T-cell (primary cell): Measurements from ENCODE around the gene PRAMEF17. TPM values are rescaled to one million over a fixed set of nuclear protein-coding genes. Genes with fewer than 3 reads are reported as not detected.
"Not testable (repeated sequence)": the region's sequence is repeated elsewhere in the genome, so short reads cannot be mapped to it uniquely, and the experiment has no call there.

Experiments used
- ATAC-seq, 4 experiments: fragments of 200-7000 bp in 3 of 4; fragments of 150-1000 bp in 1 of 4; cut with Tn5 transposase; replicated peaks in 1 of 4; 1 replicate in 3 of 4; 2 replicates in 1 of 4; pipeline ENCODE4 v1.10.0; 2021; ENCODE audit warnings: moderate library complexity in 3 of 4, mild to moderate bottlenecking in 2 of 4, moderate number of reproducible peaks in 1 of 4
- CTCF ChIA-PET, 2 donors: fragments of 300-600 bp; sonication (Branson Sonifier 250); formaldehyde crosslinking; loops; one replicate each; lab custom pipeline; 2022; ENCODE audit warnings: antibody characterized with exemption in 2 of 2; lab: Charles Lee
- POLR2A ChIA-PET, 2 donors: fragments of 300-600 bp; sonication (Branson Sonifier 250); formaldehyde crosslinking; loops; one replicate each; lab custom pipeline; 2022; ENCODE audit warnings: antibody characterized with exemption in 2 of 2; lab: Charles Lee
- DNase-seq, 35 experiments: peaks; one replicate each; pipeline versions ENCODE4 v3.0.0 to v3.0.0-alpha.2; 2013 to 2023
- H3K27ac ChIP-seq: one replicate; pipeline ENCODE4 v1.5.1; 2013; ENCODE audit warnings: low read length
- H3K27me3 ChIP-seq, 2 experiments: replicated peaks in 1 of 2; 1 replicate in 1 of 2; 2 replicates in 1 of 2; pipeline versions ENCODE4 v1.6.1 to v1.7.0; 2013; ENCODE audit warnings: low read length in 1 of 2, mixed read lengths in 1 of 2; ENCODE audit not compliant: control insufficient read depth in 2 of 2, insufficient read depth in 2 of 2; ENCODE audit errors: extremely low read depth in 1 of 2
- H3K36me3 ChIP-seq, 2 donors: 1 replicate in 1 of 2; 2 replicates in 1 of 2; pipeline versions ENCODE4 v1.6.1 to v1.7.0; 2013; ENCODE audit warnings: low read length in 1 of 2; ENCODE audit not compliant: control insufficient read depth in 2 of 2, insufficient read depth in 1 of 2; ENCODE audit errors: extremely low read depth in 1 of 2
- H3K4me1 ChIP-seq, 2 experiments: 1 replicate in 1 of 2; 2 replicates in 1 of 2; pipeline versions ENCODE4 v1.6.1 to v1.7.0; 2013; ENCODE audit warnings: low read length in 2 of 2, mixed read lengths in 1 of 2; ENCODE audit not compliant: insufficient read depth in 2 of 2, control insufficient read depth in 1 of 2; ENCODE audit errors: extremely low read depth in 1 of 2
- H3K4me3 ChIP-seq, 2 donors: 1 replicate in 1 of 2; 2 replicates in 1 of 2; pipeline versions ENCODE4 v1.5.1 to v1.7.0; 2013; ENCODE audit warnings: mild to moderate bottlenecking in 2 of 2, low read length in 1 of 2, moderate library complexity in 1 of 2; ENCODE audit not compliant: control insufficient read depth in 1 of 2; ENCODE audit errors: extremely low read depth in 1 of 2
- H3K9me3 ChIP-seq: 2 replicates; pipeline ENCODE4 v1.7.0; 2013
- H3K27ac Mint-ChIP-seq, 2 donors: one replicate each; pipeline ENCODE4 v1.8.0; 2020 to 2021; ENCODE audit warnings: mild to moderate bottlenecking in 2 of 2, mixed read lengths in 2 of 2
- H3K27me3 Mint-ChIP-seq, 2 donors: one replicate each; pipeline ENCODE4 v1.8.0; 2021 to 2022; ENCODE audit warnings: mixed read lengths in 2 of 2
- H3K36me3 Mint-ChIP-seq: one replicate; pipeline ENCODE4 v1.8.0; 2021; ENCODE audit warnings: mixed read lengths
- H3K4me1 Mint-ChIP-seq, 3 donors: one replicate each; pipeline ENCODE4 v1.8.0; 2020 to 2022; ENCODE audit warnings: mixed read lengths in 3 of 3, mild to moderate bottlenecking in 1 of 3
- H3K4me3 Mint-ChIP-seq, 3 donors: one replicate each; pipeline ENCODE4 v1.8.0; 2020 to 2022; ENCODE audit warnings: mild to moderate bottlenecking in 3 of 3, mixed read lengths in 3 of 3, moderate library complexity in 3 of 3
- H3K9me3 Mint-ChIP-seq, 3 donors: one replicate each; pipeline ENCODE4 v1.8.0; 2020 to 2022; ENCODE audit warnings: mixed read lengths in 3 of 3
- WGBS: methylation state at CpG from one replicate; pipeline ENCODE4 v1.1.5; 2013; ENCODE audit warnings: missing lambda C conversion rate; ENCODE audit not compliant: insufficient coverage; 5-methylcytosine and 5-hydroxymethylcytosine counted together
- total RNA-seq, 35 experiments: library from RNA in 6 of 35; stranded (reverse) in 6 of 35; fragments of 120-200 nt in 1 of 35; gene quantifications; one replicate each; pipeline versions ENCODE4 v1.2.1 to v1.2.4 and lab custom pipeline; 2013 to 2026

PRAMEF17 gene
- total RNA-seq, 5 donors from 2014 or later (not counting 1 experiment from before 2014, with no cell fraction given): not detected

- H3K9me3 ChIP-seq, ATAC-seq, H3K27me3 ChIP-seq, POLR2A ChIA-PET, H3K27me3 Mint-ChIP-seq, H3K27ac ChIP-seq, H3K27ac Mint-ChIP-seq, CTCF ChIA-PET, H3K36me3 Mint-ChIP-seq, H3K4me3 Mint-ChIP-seq, H3K4me3 ChIP-seq, DNase-seq, H3K4me1 Mint-ChIP-seq, H3K36me3 ChIP-seq, H3K9me3 Mint-ChIP-seq, H3K4me1 ChIP-seq: not testable (repeated sequence)
- no CpG with 5 or more reads among the region's 4 CpGs for WGBS
Measured at GRCh38 chr1:13364928-13365327, 24.5 kb upstream of the PRAMEF17 start.

DNA sequence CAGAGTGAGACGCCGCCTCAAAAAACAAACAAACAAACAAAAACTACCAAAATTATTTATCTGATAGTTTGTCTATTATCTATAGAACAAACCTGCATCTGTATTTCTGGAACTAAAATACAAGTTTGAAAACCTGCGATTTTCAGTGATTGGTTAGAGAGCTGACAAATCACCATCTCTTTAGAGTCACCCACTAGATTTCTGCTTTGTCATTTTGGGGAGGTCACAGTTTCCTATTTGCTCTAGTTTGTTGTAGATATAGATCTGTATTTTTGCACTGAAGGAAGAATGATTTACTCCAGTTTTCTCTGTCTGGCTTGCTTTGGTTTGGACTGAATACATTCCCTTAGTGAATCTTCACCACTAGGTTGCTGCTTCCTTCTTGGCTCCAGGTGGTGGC lies 22.9 kb upstream of the PRAMEF17 start:
- H3K27me3 Mint-ChIP-seq, H3K36me3 ChIP-seq, H3K27me3 ChIP-seq, POLR2A ChIA-PET, H3K9me3 Mint-ChIP-seq, DNase-seq, H3K4me1 ChIP-seq, H3K4me1 Mint-ChIP-seq, CTCF ChIA-PET, ATAC-seq, H3K4me3 ChIP-seq, H3K9me3 ChIP-seq, H3K4me3 Mint-ChIP-seq, H3K27ac ChIP-seq, H3K27ac Mint-ChIP-seq, H3K36me3 Mint-ChIP-seq: not testable (repeated sequence)
- no CpG with 5 or more reads among the region's 3 CpGs for WGBS

DNA sequence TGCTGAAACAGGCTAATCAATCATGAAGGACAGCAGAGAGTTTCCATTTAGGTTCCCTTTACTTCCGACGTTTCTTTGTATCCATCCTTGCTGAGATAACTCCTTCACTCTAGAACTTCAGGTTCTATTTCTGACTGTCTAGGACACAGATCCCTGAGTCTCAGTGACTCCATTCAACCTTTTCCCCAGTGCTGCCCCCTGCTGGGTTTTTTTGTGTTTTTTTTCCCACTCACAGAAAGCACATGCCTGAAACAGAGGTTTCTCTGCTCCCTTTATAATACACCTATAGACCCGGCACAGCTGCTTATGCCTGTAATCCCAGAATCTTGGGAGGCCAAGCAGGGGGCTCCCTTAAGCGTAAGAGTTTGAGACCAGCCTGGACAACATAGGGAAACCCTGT lies 20.9 kb upstream of the PRAMEF17 start:
- H3K9me3 Mint-ChIP-seq, H3K4me3 ChIP-seq, H3K27ac ChIP-seq, ATAC-seq, H3K27ac Mint-ChIP-seq, H3K9me3 ChIP-seq, H3K27me3 Mint-ChIP-seq, DNase-seq, H3K36me3 Mint-ChIP-seq, H3K36me3 ChIP-seq, H3K4me1 Mint-ChIP-seq, H3K27me3 ChIP-seq, CTCF ChIA-PET, H3K4me3 Mint-ChIP-seq, H3K4me1 ChIP-seq, POLR2A ChIA-PET: not testable (repeated sequence)
- 92% methylated on average over 2 of the region's 4 CpGs for WGBS

DNA sequence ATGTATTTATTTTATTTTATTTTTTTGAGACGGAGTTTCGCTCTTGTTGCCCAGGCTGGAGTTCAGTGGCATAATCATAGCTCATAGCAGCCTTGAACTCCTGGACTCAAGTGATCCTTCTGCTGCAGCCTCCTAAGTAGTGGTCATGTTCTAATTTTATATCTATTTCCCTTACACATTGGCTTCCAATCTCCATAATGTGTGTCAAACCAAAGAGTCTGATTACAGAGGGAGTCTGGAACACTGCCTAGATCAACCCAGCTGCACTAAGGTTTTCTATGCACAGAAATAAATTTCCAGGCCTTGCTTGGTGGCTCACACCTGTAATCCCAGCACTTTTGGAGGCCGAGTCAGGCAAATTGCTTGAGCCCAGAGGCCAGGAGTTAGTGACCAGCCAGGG lies 10.4 kb upstream of the PRAMEF17 start:
- no CpG with 5 or more reads among the region's 3 CpGs for WGBS
- H3K4me3 Mint-ChIP-seq, H3K27me3 ChIP-seq, H3K4me1 ChIP-seq, ATAC-seq, H3K27ac Mint-ChIP-seq, H3K36me3 Mint-ChIP-seq, DNase-seq, H3K4me3 ChIP-seq, H3K27ac ChIP-seq, H3K9me3 ChIP-seq, CTCF ChIA-PET, H3K27me3 Mint-ChIP-seq, POLR2A ChIA-PET, H3K36me3 ChIP-seq, H3K9me3 Mint-ChIP-seq, H3K4me1 Mint-ChIP-seq: not testable (repeated sequence)

- H3K27ac Mint-ChIP-seq, H3K36me3 Mint-ChIP-seq, H3K9me3 ChIP-seq, H3K27ac ChIP-seq, ATAC-seq, H3K27me3 Mint-ChIP-seq, H3K4me3 Mint-ChIP-seq, H3K4me3 ChIP-seq, H3K27me3 ChIP-seq, H3K36me3 ChIP-seq, H3K4me1 Mint-ChIP-seq, H3K9me3 Mint-ChIP-seq, CTCF ChIA-PET, POLR2A ChIA-PET, H3K4me1 ChIP-seq, DNase-seq: not testable (repeated sequence)
- WGBS: no CpG with 5 or more reads among the region's 3 CpGs
Measured at GRCh38 chr1:13380380-13380779, 9.1 kb upstream of the PRAMEF17 start.

DNA sequence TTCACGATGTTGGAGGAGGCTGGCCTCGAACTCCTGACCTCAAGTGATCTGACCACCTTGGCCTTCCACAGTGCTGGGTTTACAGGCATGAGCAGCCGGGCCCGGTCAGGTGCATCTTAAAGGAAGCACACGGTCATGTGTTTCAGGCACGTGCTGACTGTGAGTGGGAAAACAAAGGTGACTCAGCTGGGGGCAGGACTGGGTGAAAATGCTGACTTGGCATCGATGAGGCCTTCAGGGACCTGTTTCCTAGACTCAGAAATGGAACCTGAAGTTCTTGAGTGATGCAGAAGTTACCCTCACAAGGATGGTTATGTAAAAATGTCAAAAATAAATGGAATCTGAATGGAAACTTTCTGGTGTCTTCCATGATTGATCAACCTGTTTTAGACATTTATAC lies 3.6 kb downstream of the PRAMEF17 start:
- H3K27ac ChIP-seq, H3K36me3 Mint-ChIP-seq, H3K9me3 ChIP-seq, CTCF ChIA-PET, H3K4me3 Mint-ChIP-seq, H3K27me3 ChIP-seq, H3K9me3 Mint-ChIP-seq, H3K27me3 Mint-ChIP-seq, H3K27ac Mint-ChIP-seq, H3K36me3 ChIP-seq, H3K4me1 ChIP-seq, POLR2A ChIA-PET, H3K4me3 ChIP-seq, ATAC-seq, DNase-seq, H3K4me1 Mint-ChIP-seq: not testable (repeated sequence)
- WGBS: 70% methylated on average over 5 of the region's 7 CpGs

- WGBS: 95% methylated on average over 7 of the region's 32 CpGs
Measured at GRCh38 chr1:13394761-13395160, 5.3 kb downstream of the PRAMEF17 start.

More at GRCh38 chr1:13394761-13395160, 5.3 kb downstream of the PRAMEF17 start:
- DNase-seq, H3K27ac ChIP-seq, H3K36me3 Mint-ChIP-seq, ATAC-seq, H3K9me3 Mint-ChIP-seq, H3K4me3 Mint-ChIP-seq, H3K9me3 ChIP-seq, H3K4me3 ChIP-seq, H3K36me3 ChIP-seq, POLR2A ChIA-PET, H3K27me3 ChIP-seq, H3K27me3 Mint-ChIP-seq, H3K27ac Mint-ChIP-seq, H3K4me1 Mint-ChIP-seq, H3K4me1 ChIP-seq, CTCF ChIA-PET: not testable (repeated sequence)
